GM21526 (cell line): ENCODE data around the gene NCOA7.
"Not testable (repeated sequence)": the region's sequence is repeated elsewhere in the genome, so short reads cannot be mapped to it uniquely, and the experiment has no call there.

Experiments
- ATAC-seq: cut with Tn5 transposase; IDR thresholded peaks from one replicate; pipeline ENCODE4 v1.9.1; 2021; ENCODE audit warnings: moderate library complexity; ENCODE audit not compliant: unreplicated experiment, low FRiP score

Gene NCOA7

GRCh38 chr6:125911051-125911451 is 120.3 kb downstream of the NCOA7 start:
- ATAC-seq: not testable (repeated sequence)

DNA sequence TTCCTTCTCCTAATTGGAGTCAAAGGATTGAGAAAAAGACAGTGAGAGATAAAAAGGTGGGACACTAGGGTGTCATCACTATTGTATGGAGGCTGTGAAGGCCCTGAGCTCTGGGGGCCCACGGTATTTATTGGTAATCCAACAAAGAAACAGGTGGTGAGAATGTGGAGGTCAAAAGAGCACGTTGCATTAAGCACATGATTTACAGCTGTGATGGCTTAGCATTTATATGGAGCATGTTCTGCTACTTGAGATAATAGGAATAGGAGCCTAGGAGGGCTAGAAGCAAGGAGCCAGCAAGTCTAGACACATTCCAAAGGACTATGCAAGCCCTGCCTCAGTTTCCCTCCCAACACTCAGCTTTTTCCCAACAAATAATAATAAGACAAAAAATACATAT is 121.7 kb downstream of the NCOA7 start:
- not testable (repeated sequence) for ATAC-seq

GRCh38 chr6:125913145-125913544 is 122.4 kb downstream of the NCOA7 start:
- no peak for ATAC-seq

GRCh38 chr6:125913864-125914351 is 123.1 kb downstream of the NCOA7 start:
- no peak for ATAC-seq

GRCh38 chr6:125918230-125918629 is 127.5 kb downstream of the NCOA7 start:
- ATAC-seq: no peak

DNA sequence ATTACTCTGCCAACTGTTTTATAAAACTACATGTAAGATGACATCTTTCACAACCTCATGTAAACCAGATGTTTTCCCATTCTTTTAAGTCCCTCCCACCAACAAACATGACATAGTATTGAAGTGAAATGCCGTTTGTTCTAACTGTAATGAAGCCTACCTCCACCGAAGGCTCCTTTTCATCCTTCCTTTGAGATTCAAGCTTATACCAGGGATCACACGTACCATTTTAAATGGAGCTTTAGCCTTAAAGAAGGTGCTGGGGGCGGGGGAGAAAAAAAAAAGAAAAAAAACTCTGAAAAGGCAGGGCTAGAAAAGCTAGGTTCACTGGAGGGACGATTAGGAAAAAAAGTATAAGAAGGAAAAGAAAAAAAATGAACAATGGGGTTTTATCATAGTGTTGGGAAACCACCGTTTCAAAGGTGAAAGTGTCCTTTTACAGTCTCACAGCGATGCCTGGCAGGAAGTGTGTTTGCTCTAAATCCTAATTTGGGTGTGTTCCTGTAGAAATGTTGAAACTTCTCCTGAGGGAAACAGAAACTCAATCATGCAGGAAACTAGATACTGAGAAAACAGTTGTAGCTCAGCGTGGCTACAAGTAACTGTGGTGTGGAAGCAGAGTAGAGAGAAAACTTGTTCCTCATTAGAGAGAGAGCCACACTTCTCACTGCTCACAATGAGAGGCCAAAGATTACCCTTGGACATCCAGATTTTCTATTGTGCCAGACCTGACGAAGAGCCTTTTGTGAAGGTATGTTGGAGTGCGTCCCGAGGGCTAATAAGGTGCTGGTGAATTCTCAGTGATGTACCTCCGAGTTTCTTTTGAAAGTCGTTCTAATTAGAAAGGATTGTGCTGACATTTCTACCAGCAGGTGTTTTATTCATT is 128.2 kb downstream of the NCOA7 start:
- ATAC-seq: peak; percentile 92

GRCh38 chr6:125919618-125920017 is 128.9 kb downstream of the NCOA7 start:
- peak; percentile 20 for ATAC-seq

DNA sequence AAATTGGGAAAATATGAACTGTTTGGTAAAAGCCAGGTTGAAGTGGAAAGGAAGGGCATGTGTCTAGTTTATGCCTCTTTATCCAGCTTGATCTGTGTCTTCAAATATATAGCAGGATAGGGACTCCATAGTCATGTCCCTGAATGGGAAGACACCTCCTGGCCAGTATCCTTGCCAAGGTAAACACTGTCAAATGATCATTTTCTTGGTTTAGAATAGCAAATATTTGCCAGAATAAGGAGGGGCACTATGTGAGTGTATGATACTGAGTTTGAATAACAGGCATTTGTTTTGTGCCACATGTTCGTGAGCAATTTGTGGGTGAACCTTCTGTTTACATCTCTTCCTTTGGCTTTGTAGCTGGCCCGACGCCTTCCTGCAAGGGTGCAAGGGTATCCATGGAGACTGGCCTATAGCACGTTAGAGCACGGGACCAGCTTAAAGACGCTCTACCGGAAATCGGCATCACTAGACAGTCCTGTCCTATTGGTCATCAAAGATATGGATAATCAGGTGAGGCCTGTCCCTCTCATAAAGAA is 131.6 kb downstream of the NCOA7 start:
- no peak for ATAC-seq

- ATAC-seq: no peak
These were observed 132.7 kb downstream of the NCOA7 start for GRCh38 chr6:125923366-125923877.

DNA sequence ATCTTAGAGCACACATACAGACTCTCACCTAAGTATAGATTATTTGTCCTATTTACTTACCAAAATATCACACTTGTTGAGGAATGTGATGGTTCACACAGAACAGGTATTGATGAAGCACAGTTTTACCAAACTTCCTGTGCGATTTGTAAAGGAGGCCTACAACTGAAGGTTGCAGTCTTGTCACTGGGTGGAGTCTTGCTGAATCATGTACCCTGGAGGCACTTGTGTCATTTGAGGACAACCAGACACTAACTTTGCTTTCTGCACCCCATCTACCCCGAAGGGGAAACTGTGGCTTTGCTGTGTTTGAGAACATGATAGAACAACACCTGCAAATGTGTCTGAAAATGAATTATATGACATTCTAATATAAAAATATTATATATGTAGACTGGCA is 133.4 kb downstream of the NCOA7 start:
- ATAC-seq: no peak

DNA sequence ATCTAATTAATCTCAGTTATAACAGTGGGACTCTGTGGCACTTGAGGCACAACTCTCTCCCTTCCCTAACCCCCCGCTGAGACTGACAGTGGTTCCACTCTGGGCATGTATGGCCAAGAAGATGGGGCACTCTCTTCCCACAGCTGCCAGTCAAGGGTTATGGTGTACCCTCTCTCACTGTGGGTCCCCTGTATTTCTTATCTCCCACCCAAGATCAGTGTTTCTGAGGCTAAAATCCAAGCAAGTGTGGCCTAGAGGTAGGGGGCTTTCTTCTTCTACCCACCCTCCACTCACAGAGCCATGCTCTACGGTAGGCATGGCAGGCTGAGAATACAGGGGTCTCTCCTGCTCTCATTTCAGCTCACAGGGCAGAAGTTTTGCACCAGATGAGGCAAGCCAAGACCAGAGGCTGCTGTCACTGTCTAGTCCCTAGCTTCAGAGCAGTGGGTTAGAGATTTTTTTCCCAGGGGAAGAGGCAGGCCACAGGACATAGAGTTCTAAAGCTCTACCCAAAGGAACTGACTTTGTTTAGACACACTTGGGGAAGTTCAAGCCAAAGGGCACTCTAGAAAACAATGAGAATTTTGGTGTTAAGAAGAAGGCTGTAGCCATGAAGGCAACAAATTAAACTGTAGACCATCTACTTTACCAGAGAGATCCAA is 134.1 kb downstream of the NCOA7 start:
- no peak for ATAC-seq

DNA sequence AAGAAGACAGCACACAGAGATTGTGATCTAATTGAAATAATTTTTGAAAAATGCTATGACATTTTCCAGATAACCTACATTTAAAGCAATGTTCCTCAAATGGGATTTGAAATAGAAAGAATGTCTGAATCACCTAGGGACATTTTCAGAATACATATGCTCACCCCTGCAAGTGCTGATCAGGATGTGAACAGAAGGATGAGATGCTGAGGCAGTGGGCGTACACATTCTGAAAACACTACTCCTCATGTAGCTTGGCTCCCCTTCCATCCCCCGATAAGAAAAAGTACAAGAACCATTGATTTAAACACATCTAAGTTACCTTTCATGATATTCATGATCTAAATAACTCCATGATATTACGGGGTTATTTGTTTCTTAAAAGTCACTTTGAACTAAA is 136.0 kb downstream of the NCOA7 start:
- no peak for ATAC-seq

DNA sequence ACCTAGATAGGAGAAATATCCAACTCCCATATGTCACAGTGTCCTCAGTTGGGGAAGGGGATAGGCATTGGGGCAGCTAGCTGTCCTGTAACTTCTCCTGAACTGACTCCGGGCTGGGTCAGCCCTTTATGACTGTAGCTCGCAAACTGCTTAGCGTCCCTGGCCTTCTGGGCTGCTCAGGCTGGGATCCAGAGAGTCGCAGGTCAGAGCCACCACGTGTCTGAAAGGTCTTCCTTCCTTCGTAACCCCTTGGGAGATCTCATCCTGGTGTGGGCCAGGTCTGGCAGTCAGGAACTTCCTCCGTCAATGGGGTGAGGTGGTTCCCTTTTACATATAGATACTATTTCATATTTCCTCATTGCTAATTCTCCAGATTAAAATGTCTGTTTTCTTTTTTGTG is 137.0 kb downstream of the NCOA7 start:
- ATAC-seq: no peak

DNA sequence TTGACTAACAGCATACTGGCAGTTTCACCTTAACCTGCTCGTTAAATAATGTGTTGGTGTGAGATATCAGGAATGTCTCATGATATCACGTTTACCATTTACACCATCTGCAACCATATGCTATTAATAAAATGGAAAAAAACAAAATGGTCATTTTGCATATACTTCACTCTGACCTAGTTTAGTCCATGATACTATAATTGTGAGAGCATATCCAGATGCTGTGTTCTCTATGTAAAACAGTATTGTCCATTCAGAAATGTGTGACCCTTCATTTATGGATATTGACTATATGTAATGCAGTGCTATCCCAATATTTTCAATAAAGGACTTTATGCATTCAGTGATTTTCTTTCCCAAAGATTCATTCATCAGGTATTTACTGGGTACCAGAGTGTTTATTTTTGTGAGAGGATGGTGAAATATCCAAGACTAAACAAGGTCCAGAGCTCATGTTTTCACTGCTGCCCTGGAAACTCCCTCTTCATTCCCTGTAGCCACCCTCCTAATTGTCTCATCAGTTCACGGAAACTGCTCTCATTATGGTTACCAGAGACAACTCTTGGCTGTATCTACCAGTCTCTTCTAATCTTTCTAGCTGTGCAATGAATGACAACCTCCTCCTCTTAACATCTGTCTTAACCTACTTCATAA is 140.1 kb downstream of the NCOA7 start:
- no peak for ATAC-seq

DNA sequence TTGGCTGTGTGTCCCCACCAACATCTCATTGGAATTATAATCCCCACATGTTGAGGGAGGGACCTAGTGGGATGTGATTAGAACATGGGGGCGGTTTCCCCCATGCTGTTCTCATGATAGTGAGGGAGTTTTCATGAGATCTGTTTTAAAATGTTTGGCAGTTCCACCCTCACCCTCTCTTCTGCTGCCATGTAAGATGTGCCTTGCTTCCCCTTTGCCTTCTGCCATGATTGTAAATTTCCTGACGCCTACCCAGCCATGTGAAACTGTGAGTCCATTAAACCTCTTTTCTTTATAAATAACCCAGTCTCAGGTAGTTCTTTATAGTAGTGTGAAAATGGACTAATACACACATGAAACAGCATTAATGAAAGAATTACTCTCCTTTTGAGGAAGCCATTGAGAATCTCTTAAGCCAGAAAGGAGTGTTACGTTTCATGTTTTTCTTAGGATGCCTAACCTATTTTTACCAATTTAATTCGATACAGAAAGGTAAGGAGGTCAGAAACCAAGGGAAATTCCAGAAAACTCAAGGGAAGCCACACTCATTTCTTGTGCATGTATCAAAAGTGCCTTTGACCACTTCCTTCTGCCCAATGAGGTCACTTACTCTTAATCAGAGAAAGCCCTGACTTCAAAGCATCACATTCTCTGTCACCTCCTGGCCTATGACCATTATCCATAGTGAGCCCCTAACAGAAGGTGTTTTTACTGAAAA is 141.1 kb downstream of the NCOA7 start:
- ATAC-seq: no peak

- no peak for ATAC-seq
These were observed 141.7 kb downstream of the NCOA7 start for GRCh38 chr6:125932451-125932795.

DNA sequence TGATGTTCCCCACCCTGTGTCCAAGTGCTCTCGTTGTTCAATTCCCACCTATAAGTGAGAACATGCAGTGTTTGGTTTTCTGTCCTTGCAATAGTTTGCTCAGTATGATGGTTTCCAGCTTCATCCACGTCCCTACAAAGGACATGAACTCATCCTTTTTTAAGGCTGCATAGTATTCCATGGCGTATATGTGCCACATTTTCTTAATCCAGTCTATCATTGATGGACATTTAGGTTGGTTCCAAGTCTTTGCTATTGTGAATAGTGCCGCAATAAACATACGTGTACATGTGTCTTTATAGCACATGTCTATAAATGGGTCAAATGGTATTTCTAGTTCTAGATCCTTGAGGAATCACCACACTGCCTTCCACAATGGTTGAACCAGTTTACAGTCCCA is 144.8 kb downstream of the NCOA7 start:
- not testable (repeated sequence) for ATAC-seq

- no peak for ATAC-seq
These were observed 148.3 kb downstream of the NCOA7 start for GRCh38 chr6:125939026-125939425.

GRCh38 chr6:125939791-125940190 is 149.0 kb downstream of the NCOA7 start:
- no peak for ATAC-seq
